Neuronal stem cell (in vitro differentiated cells): ENCODE data around the gene OPRM1.
"Not testable (repeated sequence)": the region's sequence is repeated elsewhere in the genome, so short reads cannot be mapped to it uniquely, and the experiment has no call there.

Experiments
- DNase-seq: peaks from one replicate; pipeline ENCODE4 v3.0.0-alpha.2; 2013; ENCODE audit warnings: low spot score
- H2AFZ ChIP-seq: one replicate; pipeline ENCODE4 v1.6.1; 2013; ENCODE audit warnings: mild to moderate bottlenecking, low read length, inconsistent platforms
- H2AK5ac ChIP-seq: 2 replicates; pipeline ENCODE4 v1.6.1; 2013; ENCODE audit warnings: low read depth, mild to moderate bottlenecking, inconsistent platforms, low read length, moderate library complexity, mixed read lengths
- H2BK120ac ChIP-seq: 2 replicates; pipeline ENCODE4 v1.6.1; 2013; ENCODE audit warnings: low read depth, mild to moderate bottlenecking, inconsistent platforms, low read length, moderate library complexity, mixed read lengths
- H2BK12ac ChIP-seq: one replicate; pipeline ENCODE4 v1.6.1; 2013; ENCODE audit warnings: low read length, inconsistent platforms
- H2BK15ac ChIP-seq: 2 replicates; pipeline ENCODE4 v1.6.1; 2013; ENCODE audit warnings: mild to moderate bottlenecking, low read length, inconsistent platforms, mixed read lengths
- H2BK5ac ChIP-seq: one replicate; pipeline ENCODE4 v1.6.1; 2013; ENCODE audit warnings: inconsistent platforms, mild to moderate bottlenecking, low read length, moderate library complexity
- H3K14ac ChIP-seq: one replicate; pipeline ENCODE4 v1.6.1; 2013; ENCODE audit warnings: low read length, inconsistent platforms
- H3K18ac ChIP-seq: 2 replicates; pipeline ENCODE4 v1.6.1; 2013; ENCODE audit warnings: low read length, inconsistent platforms
- H3K23ac ChIP-seq: 2 replicates; pipeline ENCODE4 v1.6.1; 2013; ENCODE audit warnings: low read depth, mild to moderate bottlenecking, mixed read lengths, low read length, inconsistent platforms; ENCODE audit not compliant: poor library complexity
- H3K27ac ChIP-seq: replicated peaks from 3 replicates; pipeline ENCODE4 v1.5.1; 2013; ENCODE audit warnings: low read length, inconsistent platforms
- H3K27me3 ChIP-seq, 3 experiments: 2 replicates each; pipeline ENCODE4 v1.6.1; 2013; ENCODE audit warnings: low read length in 3 of 3, mild to moderate bottlenecking in 2 of 3, inconsistent platforms in 1 of 3, low read depth in 1 of 3, mixed read lengths in 1 of 3, moderate library complexity in 1 of 3; ENCODE audit not compliant: control insufficient read depth in 3 of 3, insufficient read depth in 3 of 3
- H3K36me3 ChIP-seq, 2 donors: replicated peaks in 1 of 2; 2 replicates each; pipeline ENCODE4 v1.6.1; 2013; ENCODE audit warnings: low read length in 2 of 2; ENCODE audit not compliant: control insufficient read depth in 2 of 2, insufficient read depth in 2 of 2
- H3K4ac ChIP-seq: 2 replicates; pipeline ENCODE4 v1.6.1; 2013; ENCODE audit warnings: inconsistent platforms, mild to moderate bottlenecking, low read length, moderate library complexity
- H3K4me1 ChIP-seq, 2 donors: 1 replicate in 1 of 2; 2 replicates in 1 of 2; pipeline ENCODE4 v1.6.1; 2013; ENCODE audit warnings: low read length in 2 of 2, low read depth in 1 of 2; ENCODE audit not compliant: control insufficient read depth in 2 of 2, insufficient read depth in 1 of 2
- H3K4me2 ChIP-seq: one replicate; pipeline ENCODE4 v1.6.1; 2013; ENCODE audit warnings: mild to moderate bottlenecking, low read length, inconsistent platforms; ENCODE audit not compliant: insufficient read depth, poor library complexity, severe bottlenecking
- H3K4me3 ChIP-seq, 2 donors: 2 replicates each; pipeline ENCODE4 v1.5.1; 2013; ENCODE audit warnings: low read length in 2 of 2, mild to moderate bottlenecking in 2 of 2, inconsistent platforms in 1 of 2, moderate library complexity in 1 of 2
- H3K79me1 ChIP-seq: one replicate; pipeline ENCODE4 v1.6.1; 2013; ENCODE audit warnings: low read depth, mild to moderate bottlenecking, inconsistent platforms, low read length, moderate library complexity
- H3K9ac ChIP-seq: one replicate; pipeline ENCODE4 v1.6.1; 2013; ENCODE audit warnings: mild to moderate bottlenecking, low read depth, low read length, inconsistent platforms; ENCODE audit not compliant: poor library complexity
- H3K9me3 ChIP-seq, 2 donors: replicated peaks in 1 of 2; 2 replicates each; pipeline versions ENCODE3 to v1.6.1; 2013; ENCODE audit warnings: low read length in 2 of 2, mild to moderate bottlenecking in 2 of 2, inconsistent platforms in 1 of 2, low read depth in 1 of 2, mixed read lengths in 1 of 2, moderate library complexity in 1 of 2; ENCODE audit not compliant: control insufficient read depth in 2 of 2, insufficient read depth in 1 of 2
- H4K8ac ChIP-seq: one replicate; pipeline ENCODE4 v1.6.1; 2013; ENCODE audit warnings: low read depth, mild to moderate bottlenecking, inconsistent platforms, low read length, moderate library complexity
- H4K91ac ChIP-seq: one replicate; pipeline ENCODE4 v1.6.1; 2013; ENCODE audit warnings: low read length, low read depth, mild to moderate bottlenecking, inconsistent platforms; ENCODE audit not compliant: poor library complexity
- WGBS, 2 donors: extraction: QIAGEN DNeasy Blood & Tissue Kit; methylation state at CpG; one replicate each; pipeline ENCODE4 v1.1.7; 2013; ENCODE audit warnings: missing lambda C conversion rate in 2 of 2, mixed read lengths in 1 of 2; ENCODE audit not compliant: insufficient read length in 2 of 2, insufficient replicate concordance in 1 of 2; ENCODE audit errors: extremely low coverage in 2 of 2; 5-methylcytosine and 5-hydroxymethylcytosine counted together

OPRM1 gene

DNA sequence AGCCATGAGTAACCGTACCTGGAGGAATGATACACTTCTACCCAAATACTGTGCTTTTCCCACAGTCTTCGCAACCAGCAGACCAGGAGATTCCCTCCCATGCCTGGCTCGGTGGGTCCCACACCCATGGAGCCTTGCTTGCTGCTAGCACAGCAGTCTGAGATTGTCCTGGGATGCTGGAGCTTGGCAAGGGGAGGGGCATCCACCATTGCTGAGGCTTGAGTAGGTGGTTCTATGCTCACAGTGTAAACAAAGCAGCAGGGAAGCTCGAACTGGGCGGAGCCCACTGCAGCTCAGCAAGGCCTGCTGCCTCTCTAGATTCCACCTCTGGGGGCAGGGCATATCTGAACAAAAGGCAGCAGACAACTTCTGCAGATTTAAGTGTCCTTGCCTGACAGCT lies 133.4 kb downstream of the OPRM1 start:
- not testable (repeated sequence) for H4K8ac ChIP-seq, H3K14ac ChIP-seq, H3K9me3 ChIP-seq, H3K79me1 ChIP-seq, DNase-seq, H2AFZ ChIP-seq, H2BK12ac ChIP-seq, H3K27ac ChIP-seq, H4K91ac ChIP-seq, H3K4me1 ChIP-seq, H2BK15ac ChIP-seq, H3K4me2 ChIP-seq, H3K23ac ChIP-seq, H3K4ac ChIP-seq, H3K27me3 ChIP-seq, H3K9ac ChIP-seq, H2BK5ac ChIP-seq, H3K36me3 ChIP-seq, H3K18ac ChIP-seq, H3K4me3 ChIP-seq, H2BK120ac ChIP-seq, H2AK5ac ChIP-seq
- no CpG with 5 or more reads among the region's 5 CpGs for WGBS, 2 donors

DNA sequence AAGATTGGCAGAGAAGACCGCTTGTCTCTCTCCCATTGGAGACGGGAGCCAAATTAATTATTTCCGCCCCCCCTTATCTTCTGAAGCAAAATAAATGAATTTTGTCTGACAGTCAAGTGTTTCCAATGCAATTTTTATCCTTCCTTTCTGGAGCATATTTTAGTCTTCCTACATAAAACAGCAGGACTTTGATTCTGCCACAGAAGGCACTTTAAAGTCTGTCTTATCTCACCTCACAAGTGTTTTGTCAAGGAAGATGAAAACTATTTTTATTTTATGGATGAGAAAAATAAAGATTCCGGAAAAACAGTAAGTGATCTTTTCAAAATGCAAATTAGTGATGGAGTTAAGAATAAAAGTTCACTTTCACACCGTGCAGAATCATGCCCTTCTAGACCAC lies 140.4 kb downstream of the OPRM1 start:
- H2BK12ac ChIP-seq, result no peak overlapping the region
- H3K23ac ChIP-seq, result no peak overlapping the region
- no peak overlapping the region for H3K4ac ChIP-seq
- no peak overlapping the region for H3K9ac ChIP-seq
- H2BK120ac ChIP-seq, result no peak overlapping the region
- no peak overlapping the region for H2AFZ ChIP-seq
- no peak overlapping the region for H3K27ac ChIP-seq
- no peaks in the 10 kb centered on the region for H3K4me1 ChIP-seq
- H2AK5ac ChIP-seq, result no peak overlapping the region
- no peak for DNase-seq
- no CpG with 5 or more reads among the region's 5 CpGs for WGBS, 2 donors
- no peak overlapping the region for H2BK5ac ChIP-seq
- no peak overlapping the region for H2BK15ac ChIP-seq
- H3K4me3 ChIP-seq, result no peak overlapping the region
- no peak overlapping the region for H4K8ac ChIP-seq
- no peaks in the 10 kb centered on the region for H3K9me3 ChIP-seq
- H3K36me3 ChIP-seq, result no peaks in the 10 kb centered on the region
- H3K4me2 ChIP-seq, result no peak overlapping the region
- H4K91ac ChIP-seq, result no peak overlapping the region
- H3K27me3 ChIP-seq, result no peaks in the 10 kb centered on the region
- H3K18ac ChIP-seq, result no peak overlapping the region
- no peak overlapping the region for H3K14ac ChIP-seq
- no peaks in the 10 kb centered on the region for H3K79me1 ChIP-seq

GRCh38 chr6:154187203-154187602 lies 148.2 kb downstream of the OPRM1 start:
- Histone ChIP-seq H3K27ac (no peak overlapping the region), H3K9me3 (no peaks in the 10 kb centered on the region), H2BK15ac (no peak overlapping the region), H2BK12ac (no peak overlapping the region), H3K23ac (no peak overlapping the region), H2AFZ (no peak overlapping the region), H3K79me1 (no peaks in the 10 kb centered on the region), H3K4me1 (no peaks in the 10 kb centered on the region), H3K27me3 (no peaks in the 10 kb centered on the region), H3K14ac (no peak overlapping the region), H2BK5ac (no peak overlapping the region), H4K8ac (no peak overlapping the region), H3K4me2 (no peak overlapping the region), H3K9ac (no peak overlapping the region), H3K36me3 (no peaks in the 10 kb centered on the region), H2AK5ac (no peak overlapping the region), H3K4ac (no peak overlapping the region), H4K91ac (no peak overlapping the region), H3K4me3 (no peak overlapping the region), H2BK120ac (no peak overlapping the region), H3K18ac (no peak overlapping the region)
- DNase-seq, result no peak
- WGBS, 2 donors, result no CpG with 5 or more reads among the region's 3 CpGs

GRCh38 chr6:154187714-154188113 lies 148.7 kb downstream of the OPRM1 start:
- H2AFZ ChIP-seq, result no peak overlapping the region
- DNase-seq, result no peak
- no peaks in the 10 kb centered on the region for H3K9me3 ChIP-seq
- no peak overlapping the region for H3K23ac ChIP-seq
- H3K27ac ChIP-seq, result no peak overlapping the region
- H2BK5ac ChIP-seq, result no peak overlapping the region
- H2AK5ac ChIP-seq, result no peak overlapping the region
- no peak overlapping the region for H3K14ac ChIP-seq
- no peak overlapping the region for H3K4me3 ChIP-seq
- H3K4me2 ChIP-seq, result no peak overlapping the region
- no peak overlapping the region for H3K18ac ChIP-seq
- H3K27me3 ChIP-seq, result no peaks in the 10 kb centered on the region
- no peaks in the 10 kb centered on the region for H3K36me3 ChIP-seq
- H2BK12ac ChIP-seq, result no peak overlapping the region
- H2BK120ac ChIP-seq, result no peak overlapping the region
- H3K9ac ChIP-seq, result no peak overlapping the region
- H4K91ac ChIP-seq, result no peak overlapping the region
- H3K4me1 ChIP-seq, result no peaks in the 10 kb centered on the region
- H3K79me1 ChIP-seq, result no peaks in the 10 kb centered on the region
- no peak overlapping the region for H4K8ac ChIP-seq
- H2BK15ac ChIP-seq, result no peak overlapping the region
- H3K4ac ChIP-seq, result no peak overlapping the region
